GM18520 (cell line): ENCODE measurements around the gene ANO9.

Experiments used
- ATAC-seq: cut with Tn5 transposase; IDR thresholded peaks from one replicate; pipeline ENCODE4 v1.9.1; 2021; ENCODE audit not compliant: unreplicated experiment

ANO9 gene

GRCh38 chr11:371716-372590, 69.9 kb downstream of the ANO9 start:
- no peak for ATAC-seq

GRCh38 chr11:371051-371450, 70.8 kb downstream of the ANO9 start:
- no peak for ATAC-seq

- no peak for ATAC-seq
Observed at GRCh38 chr11:370070-370941, 71.5 kb downstream of the ANO9 start.

GRCh38 chr11:369336-370018, 72.3 kb downstream of the ANO9 start, which contains the start of gene B4GALNT4:
Gene B4GALNT4 (plus strand): TSS chr11:369499. CDS start chr11:369804, 305 bp downstream.
- ATAC-seq, result no peak

- no peak for ATAC-seq
Observed at GRCh38 chr11:368414-369335, 73.1 kb downstream of the ANO9 start.

GRCh38 chr11:367956-368413, 73.8 kb downstream of the ANO9 start:
- no peak for ATAC-seq
